Sigmoid colon (tissue), 7 donors: Measurements from ENCODE around the gene ST6GAL2. TPM values are rescaled to one million over a fixed set of nuclear protein-coding genes. Genes with fewer than 3 reads are reported as not detected.

ENCODE experiments used
- DNase-seq: peaks from one replicate; pipeline ENCODE4 v3.0.0-alpha.2; 2019
- H3K27ac ChIP-seq, 4 donors: fragments of 200-600 bp; sonication (generic); one replicate each; pipeline ENCODE4 v1.5.1; 2016 to 2019; ENCODE audit warnings: mild to moderate bottlenecking in 1 of 4
- H3K27me3 ChIP-seq, 3 donors: fragments of 200-600 bp; sonication (generic); one replicate each; pipeline ENCODE4 v1.5.1; 2019; ENCODE audit warnings: mild to moderate bottlenecking in 1 of 3
- H3K36me3 ChIP-seq, 4 donors: fragments of 200-600 bp; sonication (generic); one replicate each; pipeline ENCODE4 v1.5.1; 2016 to 2019
- H3K4me1 ChIP-seq, 4 donors: fragments of 200-600 bp; sonication (generic); one replicate each; pipeline ENCODE4 v1.5.1; 2017 to 2019
- H3K4me3 ChIP-seq, 4 donors: fragments of 200-600 bp; sonication (generic); one replicate each; pipeline ENCODE4 v1.5.1; 2017 to 2019; ENCODE audit warnings: mild to moderate bottlenecking in 2 of 4, moderate library complexity in 1 of 4
- H3K9me3 ChIP-seq, 4 donors: fragments of 200-600 bp in 3 of 4; sonication (generic) in 3 of 4; one replicate each; pipeline versions ENCODE4 v1.5.1 to v1.6.1; 2013 to 2019
- CTCF ChIP-seq, 4 experiments: fragments of 450-650 bp in 3 of 4; fragments of 200-600 bp in 1 of 4; IDR thresholded peaks; one replicate each; pipeline ENCODE4 v1.5.1; 2016 to 2019; ENCODE audit warnings: antibody characterized with exemption in 4 of 4, mild to moderate bottlenecking in 3 of 4, moderate library complexity in 2 of 4
- EP300 ChIP-seq, 4 donors: sonication (generic); formaldehyde crosslinking; IDR thresholded peaks; one replicate each; pipeline ENCODE4 v1.6.1; 2017; ENCODE audit warnings: antibody characterized with exemption in 4 of 4
- POLR2A ChIP-seq, 2 donors: fragments of 450-650 bp; IDR thresholded peaks; one replicate each; pipeline ENCODE4 v1.6.1; 2016; ENCODE audit warnings: antibody characterized with exemption in 2 of 2, mild to moderate bottlenecking in 2 of 2, moderate library complexity in 2 of 2
- POLR2AphosphoS5 ChIP-seq, 4 donors: sonication (generic); formaldehyde crosslinking; IDR thresholded peaks; one replicate each; pipeline ENCODE4 v1.6.1; 2017; ENCODE audit warnings: antibody characterized with exemption in 4 of 4
- WGBS, 2 donors: extraction: QIAGEN DNeasy Blood & Tissue Kit; methylation state at CpG; one replicate each; pipeline ENCODE4 v1.1.7; 2013; 5-methylcytosine and 5-hydroxymethylcytosine counted together
- intact Hi-C: fragments of 100-400 bp; cut with DNase I; formaldehyde crosslinking; loops from one replicate; pipeline ENCODE4 v1.15.1; 2023
- polyA plus RNA-seq, 3 donors: library from polyadenylated mRNA; stranded (reverse); fragments of 200-250 nt; gene quantifications; one replicate each; pipeline ENCODE4 v1.2.3, GENCODE V29; 2013
- total RNA-seq, 4 donors: library from RNA; depleted of rRNA; stranded (reverse); fragments of >200 nt; gene quantifications; one replicate each; pipeline ENCODE4 v1.1.0, GENCODE V29; 2016
- donor health status: healthy with polysubstance abuse.
- donor health status: Bipolar disorder and iron deficiency.
- donor health status: healthy.

Gene ST6GAL2
- total and polyA plus RNA-seq, 7 donors, result under 0.01 to 6.2 (median 0.83) TPM

GRCh38 chr2:106878206-106878605, 7.8 kb downstream of the ST6GAL2 start:
- Histone ChIP-seq H3K4me1 (no peaks in the 10 kb centered on the region), H3K9me3 (no peaks in the 10 kb centered on the region), H3K36me3 (no peaks in the 10 kb centered on the region), H3K27ac (no peak overlapping the region), H3K4me3 (no peak overlapping the region), H3K27me3 (no peaks in the 10 kb centered on the region)
- no peak for DNase-seq
- no peak for TF ChIP-seq POLR2AphosphoS5 (IDR thresholded peaks at IDR 0.05)
- TF ChIP-seq EP300 (IDR thresholded peaks at IDR 0.05), result no peak
- TF ChIP-seq POLR2A (IDR thresholded peaks at IDR 0.05), result no peak
- TF ChIP-seq CTCF (IDR thresholded peaks at IDR 0.05), result no peak
- 93 to 96% methylated on average over 4 of the region's 4 CpGs for WGBS, 2 donors
- intact Hi-C loops, result no loop called here

- no peak for DNase-seq
- H3K27me3 ChIP-seq, result no peaks in the 10 kb centered on the region
- TF ChIP-seq POLR2A (IDR thresholded peaks at IDR 0.05) (no peak), EP300 (IDR thresholded peaks at IDR 0.05) (no peak), POLR2AphosphoS5 (IDR thresholded peaks at IDR 0.05) (no peak), CTCF (IDR thresholded peaks at IDR 0.05) (no peak)
- H3K4me1 ChIP-seq, result no peaks in the 10 kb centered on the region
- no peaks in the 10 kb centered on the region for H3K9me3 ChIP-seq
- no peak overlapping the region for H3K27ac ChIP-seq
- H3K36me3 ChIP-seq, result no peaks in the 10 kb centered on the region
- intact Hi-C loops, result no loop called here
- no peak overlapping the region for H3K4me3 ChIP-seq
- 52 to 78% methylated on average over 5 of the region's 5 CpGs for WGBS, 2 donors
These were observed 9.3 kb downstream of the ST6GAL2 start for GRCh38 chr2:106876699-106877098.

GRCh38 chr2:106869512-106870275, 16.3 kb downstream of the ST6GAL2 start:
- peaks cover 0 to 9% (median 0%) of the 10 kb centered on the region in 4 donors for H3K4me1 ChIP-seq
- TF ChIP-seq POLR2A (IDR thresholded peaks at IDR 0.05), result no peak
- no peak for TF ChIP-seq POLR2AphosphoS5 (IDR thresholded peaks at IDR 0.05)
- no peak for TF ChIP-seq EP300 (IDR thresholded peaks at IDR 0.05)
- TF ChIP-seq CTCF (IDR thresholded peaks at IDR 0.05), result no peak
- H3K36me3 ChIP-seq, result no peaks in the 10 kb centered on the region
- no peak overlapping the region for H3K4me3 ChIP-seq
- intact Hi-C loops, result no loop called here
- H3K27me3 ChIP-seq, result no peaks in the 10 kb centered on the region
- DNase-seq, result no peak
- WGBS, 2 donors, result 86 to 88% methylated on average over 8 of the region's 8 CpGs
- no peaks in the 10 kb centered on the region for H3K9me3 ChIP-seq
- no peak overlapping the region for H3K27ac ChIP-seq

GRCh38 chr2:106868275-106868674, 17.7 kb downstream of the ST6GAL2 start:
- WGBS, 2 donors, result 67 to 72% methylated on average over 7 of the region's 7 CpGs
- intact Hi-C loops, result no loop called here
- Histone ChIP-seq H3K27me3 (no peaks in the 10 kb centered on the region), H3K36me3 (no peaks in the 10 kb centered on the region), H3K27ac (no peak overlapping the region), H3K4me3 (no peak overlapping the region), H3K4me1 (peaks cover 0 to 9% (median 0%) of the 10 kb centered on the region in 4 donors), H3K9me3 (no peaks in the 10 kb centered on the region)
- no peak for DNase-seq
- no peak for TF ChIP-seq CTCF (IDR thresholded peaks at IDR 0.05)
- no peak for TF ChIP-seq POLR2A (IDR thresholded peaks at IDR 0.05)
- no peak for TF ChIP-seq POLR2AphosphoS5 (IDR thresholded peaks at IDR 0.05)
- TF ChIP-seq EP300 (IDR thresholded peaks at IDR 0.05), result no peak
